Subcutaneous abdominal adipose tissue (tissue), 5 donors: ENCODE measurements around the gene IRX5.

Experiments used
- H3K27ac ChIP-seq: one replicate; pipeline ENCODE4 v1.7.0; 2013; ENCODE audit warnings: low read depth, mild to moderate bottlenecking, inconsistent platforms, low read length, moderate library complexity
- H3K27me3 ChIP-seq, 5 donors: one replicate each; pipeline ENCODE4 v1.7.0; 2013; ENCODE audit warnings: low read length in 5 of 5, inconsistent platforms in 1 of 5; ENCODE audit not compliant: control insufficient read depth in 5 of 5, insufficient read depth in 4 of 5
- H3K36me3 ChIP-seq, 5 donors: one replicate each; pipeline ENCODE4 v1.7.0; 2013; ENCODE audit warnings: low read length in 5 of 5; ENCODE audit not compliant: control insufficient read depth in 5 of 5, insufficient read depth in 5 of 5
- H3K4me1 ChIP-seq, 5 donors: one replicate each; pipeline ENCODE4 v1.7.0; 2013; ENCODE audit warnings: low read length in 5 of 5, mild to moderate bottlenecking in 3 of 5, moderate library complexity in 1 of 5; ENCODE audit not compliant: control insufficient read depth in 5 of 5, insufficient read depth in 5 of 5
- H3K4me3 ChIP-seq, 5 donors: one replicate each; pipeline ENCODE4 v1.7.0; 2013; ENCODE audit warnings: low read length in 5 of 5, low read depth in 1 of 5
- H3K9ac ChIP-seq, 5 donors: one replicate each; pipeline ENCODE4 v1.7.0; 2013; ENCODE audit warnings: low read length in 5 of 5, mild to moderate bottlenecking in 4 of 5, moderate library complexity in 3 of 5
- H3K9me3 ChIP-seq, 5 donors: one replicate each; pipeline ENCODE4 v1.7.0; 2013; ENCODE audit warnings: low read length in 5 of 5; ENCODE audit not compliant: control insufficient read depth in 5 of 5
- donor health status: healthy.
- donor health status: healthy.
- donor health status: healthy.
- donor health status: healthy.
- donor health status: healthy.

IRX5 gene

GRCh38 chr16:54930005-54930868 lies at the start of gene IRX5:
Gene IRX5, plus strand, starts transcription at chr16:54930865. Its CDS starts 334 bp downstream, at chr16:54931199.
- Histone ChIP-seq H3K9me3 (no peaks in the 10 kb centered on the region), H3K27me3 (peaks cover 5 to 40% (median 22%) of the 10 kb centered on the region in 5 donors), H3K4me3 (peak within 1 kb of the TSS; percentile 80 to 92 (median 88)), H3K4me1 (peaks cover 0 to 66% (median 49%) of the 10 kb centered on the region in 5 donors), H3K9ac (peak within 1 kb of the TSS; percentile 56 to 81 (median 66)), H3K36me3 (no peaks in the 10 kb centered on the region), H3K27ac (peak within 1 kb of the TSS; percentile 86)

- H3K9ac ChIP-seq = no peak overlapping the region
- H3K36me3 ChIP-seq = no peaks in the 10 kb centered on the region
- no peak overlapping the region for H3K4me3 ChIP-seq
- no peak overlapping the region for H3K27ac ChIP-seq
- peaks cover 4 to 21% (median 16%) of the 10 kb centered on the region in 5 donors for H3K9me3 ChIP-seq
- H3K4me1 ChIP-seq = no peaks in the 10 kb centered on the region
- peaks cover 0 to 4% (median 0%) of the 10 kb centered on the region in 5 donors for H3K27me3 ChIP-seq
Observed at GRCh38 chr16:54882556-54882955, 48.1 kb upstream of the IRX5 start.

GRCh38 chr16:54883358-54883757 lies 47.3 kb upstream of the IRX5 start:
- Histone ChIP-seq H3K36me3 (no peaks in the 10 kb centered on the region), H3K4me1 (no peaks in the 10 kb centered on the region), H3K9me3 (peaks cover 4 to 21% (median 16%) of the 10 kb centered on the region in 5 donors), H3K27me3 (peaks cover 0 to 4% (median 0%) of the 10 kb centered on the region in 5 donors), H3K27ac (no peak overlapping the region), H3K9ac (no peak overlapping the region), H3K4me3 (no peak overlapping the region)

GRCh38 chr16:54886078-54886477 lies 44.6 kb upstream of the IRX5 start:
- Histone ChIP-seq H3K9ac (no peak overlapping the region), H3K27me3 (peaks cover 0 to 4% (median 0%) of the 10 kb centered on the region in 5 donors), H3K4me3 (no peak overlapping the region), H3K9me3 (peaks cover 4 to 15% (median 12%) of the 10 kb centered on the region in 5 donors), H3K4me1 (no peaks in the 10 kb centered on the region), H3K36me3 (no peaks in the 10 kb centered on the region), H3K27ac (no peak overlapping the region)

GRCh38 chr16:54890381-54890780 lies 40.3 kb upstream of the IRX5 start:
- peaks cover 4 to 10% (median 5%) of the 10 kb centered on the region in 5 donors for H3K9me3 ChIP-seq
- H3K27ac ChIP-seq = no peak overlapping the region
- no peak overlapping the region for H3K4me3 ChIP-seq
- H3K36me3 ChIP-seq = no peaks in the 10 kb centered on the region
- H3K27me3 ChIP-seq = no peaks in the 10 kb centered on the region
- no peak overlapping the region for H3K9ac ChIP-seq
- no peaks in the 10 kb centered on the region for H3K4me1 ChIP-seq

- Histone ChIP-seq H3K4me1 (no peaks in the 10 kb centered on the region), H3K27me3 (no peaks in the 10 kb centered on the region), H3K36me3 (no peaks in the 10 kb centered on the region), H3K9ac (no peak overlapping the region), H3K4me3 (no peak overlapping the region), H3K9me3 (peaks cover 4 to 6% (median 5%) of the 10 kb centered on the region in 5 donors), H3K27ac (no peak overlapping the region)
Observed at GRCh38 chr16:54891346-54891745, 39.3 kb upstream of the IRX5 start.

GRCh38 chr16:54892981-54893380 lies 37.7 kb upstream of the IRX5 start:
- no peak overlapping the region for H3K27ac ChIP-seq
- no peaks in the 10 kb centered on the region for H3K4me1 ChIP-seq
- H3K9ac ChIP-seq = no peak overlapping the region
- no peak overlapping the region for H3K4me3 ChIP-seq
- H3K27me3 ChIP-seq = no peaks in the 10 kb centered on the region
- H3K36me3 ChIP-seq = no peaks in the 10 kb centered on the region
- H3K9me3 ChIP-seq = no peaks in the 10 kb centered on the region

- Histone ChIP-seq H3K36me3 (no peaks in the 10 kb centered on the region), H3K9ac (no peak overlapping the region), H3K4me3 (no peak overlapping the region), H3K9me3 (peaks cover 0 to 3% (median 0%) of the 10 kb centered on the region in 5 donors), H3K27ac (no peak overlapping the region), H3K4me1 (no peaks in the 10 kb centered on the region), H3K27me3 (no peaks in the 10 kb centered on the region)
Observed at GRCh38 chr16:54897930-54898329, 32.7 kb upstream of the IRX5 start.

- Histone ChIP-seq H3K4me1 (no peaks in the 10 kb centered on the region), H3K36me3 (no peaks in the 10 kb centered on the region), H3K4me3 (no peak overlapping the region), H3K9me3 (peaks cover 0 to 6% (median 2%) of the 10 kb centered on the region in 5 donors), H3K27ac (no peak overlapping the region), H3K9ac (no peak overlapping the region), H3K27me3 (no peaks in the 10 kb centered on the region)
Observed at GRCh38 chr16:54901606-54902005, 29.1 kb upstream of the IRX5 start.

GRCh38 chr16:54903047-54903446 lies 27.6 kb upstream of the IRX5 start:
- H3K27me3 ChIP-seq = no peaks in the 10 kb centered on the region
- no peak overlapping the region for H3K4me3 ChIP-seq
- H3K9me3 ChIP-seq = peaks cover 0 to 6% (median 2%) of the 10 kb centered on the region in 5 donors
- H3K36me3 ChIP-seq = no peaks in the 10 kb centered on the region
- H3K9ac ChIP-seq = no peak overlapping the region
- H3K4me1 ChIP-seq = no peaks in the 10 kb centered on the region
- H3K27ac ChIP-seq = no peak overlapping the region
